HG03025 (cell line): ENCODE data around the gene ACVR2B.
A peak's percentile ranks its signal among the peaks of the same experiment; 100 is the strongest.
"Not testable (repeated sequence)": the region's sequence is repeated elsewhere in the genome, so short reads cannot be mapped to it uniquely, and the experiment has no call there.

Experiments used
- ATAC-seq: cut with Tn5 transposase; IDR thresholded peaks from one replicate; pipeline ENCODE4 v1.9.1; 2021; ENCODE audit warnings: mild to moderate bottlenecking, moderate library complexity; ENCODE audit not compliant: unreplicated experiment, low FRiP score

Gene ACVR2B

DNA sequence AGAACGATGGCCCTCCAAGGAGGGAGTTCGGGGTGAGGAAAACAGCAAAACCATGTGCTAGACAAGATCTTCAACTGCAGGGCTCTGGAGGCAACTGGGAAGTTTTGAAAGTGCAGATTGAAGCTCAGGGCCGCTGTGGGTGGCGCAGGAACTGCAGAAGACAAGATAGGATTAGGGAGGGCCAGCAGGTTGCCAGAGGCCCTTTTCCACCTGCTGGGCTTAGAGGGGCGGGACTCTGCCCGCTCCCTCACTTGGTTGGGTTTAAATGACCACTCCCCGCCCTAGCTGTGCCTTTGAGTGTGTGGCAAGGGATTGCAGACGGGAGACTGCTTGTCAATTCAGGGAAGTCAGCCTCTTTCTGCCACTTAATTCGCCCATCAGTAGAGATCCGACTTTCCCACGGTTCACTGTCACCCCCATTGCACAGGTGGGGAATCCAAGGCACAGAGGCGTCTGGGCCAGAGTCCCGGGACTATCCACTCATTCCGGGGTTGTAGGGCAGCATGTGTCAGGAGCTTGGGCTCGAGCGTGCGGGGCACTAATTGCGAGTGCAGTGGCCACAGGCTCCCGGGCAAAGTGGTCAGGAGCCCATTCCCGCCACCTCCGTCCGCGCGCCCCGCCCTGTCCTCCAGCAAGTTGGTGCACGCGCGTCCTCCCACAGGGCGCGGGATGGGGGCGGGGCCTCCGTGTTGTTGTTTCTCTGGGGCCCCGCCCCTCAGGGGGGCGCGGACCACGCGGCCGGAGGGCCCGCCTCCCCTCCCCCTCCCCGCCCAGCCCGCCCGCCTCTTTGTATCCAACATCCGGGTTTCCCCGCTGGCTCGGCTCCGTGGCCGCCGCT lies at the start of gene ACVR2B:
TSS of gene ACVR2B (plus strand) at position 816 of the 838 bp plus-strand sequence. CDS start 433 bp downstream, outside the sequence.
- ATAC-seq = peak; percentile 65

DNA sequence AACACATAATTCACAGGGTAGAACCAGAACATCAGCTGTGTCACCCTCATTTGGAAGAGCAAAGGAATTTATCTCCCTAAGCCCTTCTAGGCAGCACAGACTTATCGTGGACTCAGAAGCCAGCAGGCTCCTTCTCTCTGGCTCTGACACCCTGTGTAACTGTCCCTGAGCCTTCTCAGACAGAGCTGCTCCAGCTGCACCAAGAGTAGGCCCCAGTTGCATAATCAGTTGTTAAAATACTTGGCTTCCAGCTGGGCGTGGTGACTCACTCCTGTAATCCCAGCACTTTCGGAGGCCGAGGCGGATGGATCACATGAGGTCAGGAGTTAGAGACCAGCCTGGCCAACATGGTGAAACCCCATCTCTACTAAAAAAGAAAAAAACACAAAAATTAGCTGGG lies 49.4 kb upstream of the ACVR2B start:
- ATAC-seq = no peak

- no peak for ATAC-seq
Measured at GRCh38 chr3:38411591-38411990, 42.1 kb upstream of the ACVR2B start.

GRCh38 chr3:38420758-38421157 lies 32.9 kb upstream of the ACVR2B start:
- ATAC-seq = not testable (repeated sequence)

GRCh38 chr3:38421679-38422336 lies 31.9 kb upstream of the ACVR2B start:
- no peak for ATAC-seq

DNA sequence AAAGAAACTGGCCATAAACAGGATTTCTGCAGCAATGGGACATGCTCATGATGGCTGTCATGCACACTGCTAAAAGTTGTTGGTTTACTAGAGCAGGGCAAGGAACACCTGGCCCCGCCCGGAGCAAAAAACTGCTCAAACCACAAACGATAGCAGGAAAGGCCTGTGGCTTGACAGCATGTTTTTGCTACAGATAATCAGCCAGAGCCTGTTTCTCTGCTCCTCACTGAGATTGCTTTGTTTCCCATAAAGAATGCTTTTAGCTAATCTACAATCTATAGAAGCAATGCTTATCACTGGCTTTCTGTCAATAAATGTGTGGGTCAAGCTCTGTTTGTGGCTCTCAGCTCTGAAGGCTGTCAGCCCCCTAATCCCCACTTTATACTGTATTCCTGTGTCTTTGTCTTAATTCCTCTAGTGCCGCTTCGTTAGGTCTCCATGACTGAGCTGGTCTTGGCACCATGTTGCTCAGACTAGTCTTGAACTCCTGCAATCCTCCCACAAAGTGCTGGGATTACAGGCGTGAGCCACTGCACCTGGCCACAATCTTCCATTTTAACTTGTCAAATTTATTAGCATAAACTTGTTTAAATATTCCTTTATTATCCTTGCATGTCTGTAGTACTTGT lies 26.8 kb upstream of the ACVR2B start:
- ATAC-seq = not testable (repeated sequence)

GRCh38 chr3:38432871-38433658 lies 20.6 kb upstream of the ACVR2B start:
- ATAC-seq = not testable (repeated sequence)

DNA sequence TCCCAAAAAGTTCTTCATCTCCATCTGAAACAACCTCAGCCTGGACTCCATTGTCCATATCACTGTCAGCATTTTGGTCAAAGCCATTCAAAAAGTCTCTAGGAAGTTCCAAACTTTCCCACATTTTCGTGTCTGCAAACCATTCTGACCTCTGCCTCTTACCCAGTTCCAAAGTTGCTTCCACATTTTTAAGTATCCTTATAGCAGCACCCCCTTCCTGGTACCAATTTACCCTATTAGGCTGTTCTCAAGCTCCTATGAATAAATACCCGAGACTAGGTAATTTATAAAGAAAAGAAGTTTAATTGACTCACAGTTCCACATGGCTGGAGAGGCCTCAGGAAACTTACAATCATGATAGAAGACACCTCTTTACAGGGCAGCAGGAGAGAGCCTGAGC lies 20.0 kb upstream of the ACVR2B start:
- ATAC-seq = not testable (repeated sequence)

DNA sequence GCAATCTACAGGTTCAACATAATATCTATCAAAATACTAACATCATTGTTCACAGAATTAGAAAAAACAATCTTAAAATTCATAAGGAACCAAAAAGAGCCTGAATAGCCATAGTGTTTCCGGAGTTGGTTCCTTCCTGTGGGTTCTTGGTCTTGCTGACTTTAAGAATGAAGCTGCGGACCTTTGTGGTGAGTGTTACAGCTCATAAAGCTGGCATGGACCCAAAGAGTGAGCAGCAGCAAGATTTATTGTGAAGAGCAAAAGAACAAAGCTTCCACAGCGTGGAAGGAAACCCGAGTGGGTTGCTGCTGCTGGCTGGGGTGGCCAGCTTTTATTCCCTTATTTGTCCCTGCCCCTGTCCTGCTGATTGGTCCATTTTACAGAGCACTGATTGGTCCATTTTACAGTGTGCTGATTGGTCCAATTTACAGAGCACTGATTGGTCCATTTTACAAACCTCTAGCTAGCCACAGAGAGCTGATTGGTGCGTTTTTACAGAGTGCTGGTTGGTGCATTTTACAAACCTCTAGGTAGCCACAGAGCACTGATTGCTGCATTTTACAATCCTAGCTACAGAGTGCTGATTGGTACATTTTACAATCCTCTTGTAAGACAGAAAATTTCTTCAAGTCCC lies 15.1 kb upstream of the ACVR2B start:
- not testable (repeated sequence) for ATAC-seq

DNA sequence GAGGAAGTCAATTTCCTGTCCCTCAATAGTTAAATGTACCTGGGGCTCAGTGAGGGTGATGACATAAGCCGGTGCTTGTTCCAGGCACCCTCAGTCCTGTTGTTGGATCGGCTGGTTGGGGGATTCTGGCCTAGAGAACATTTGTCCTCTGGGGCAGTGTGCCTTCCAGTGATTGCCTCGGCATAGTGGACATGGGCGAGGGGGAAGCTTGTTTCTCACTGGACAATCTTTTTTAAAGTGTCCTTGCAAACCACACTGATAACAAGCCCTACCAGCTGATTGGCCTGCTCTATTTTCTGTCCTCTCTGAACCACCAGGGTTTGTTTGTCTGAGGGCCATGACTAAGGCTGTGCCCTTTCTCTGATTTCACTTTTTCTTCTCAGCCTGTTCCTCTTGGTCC lies 10.5 kb upstream of the ACVR2B start:
- not testable (repeated sequence) for ATAC-seq

- no peak for ATAC-seq
Measured at GRCh38 chr3:38446085-38446686, 7.5 kb upstream of the ACVR2B start.

- ATAC-seq = no peak
Measured at GRCh38 chr3:38446812-38447211, 6.9 kb upstream of the ACVR2B start.

DNA sequence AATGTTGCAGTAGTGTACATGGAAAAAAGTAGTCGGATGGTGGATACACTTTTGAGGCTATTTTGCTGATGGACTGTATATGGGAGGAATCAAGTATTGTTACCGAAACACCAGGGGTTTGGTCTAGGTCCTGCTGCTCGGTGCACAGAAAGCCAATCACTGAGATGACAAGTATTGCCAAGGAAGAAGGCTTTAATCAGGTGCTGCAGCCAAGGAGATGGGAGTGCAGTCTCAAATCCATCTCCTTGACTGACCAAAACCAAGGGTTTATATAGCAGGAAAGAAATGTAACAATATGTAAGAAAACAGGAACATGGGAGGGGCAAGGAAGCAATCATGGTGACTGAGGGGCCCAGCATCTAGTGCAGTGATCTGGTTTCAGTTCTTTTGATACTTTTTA lies 2.8 kb upstream of the ACVR2B start:
- ATAC-seq = no peak

GRCh38 chr3:38453913-38454177 lies 155 bp downstream of the ACVR2B start:
- ATAC-seq = no peak

DNA sequence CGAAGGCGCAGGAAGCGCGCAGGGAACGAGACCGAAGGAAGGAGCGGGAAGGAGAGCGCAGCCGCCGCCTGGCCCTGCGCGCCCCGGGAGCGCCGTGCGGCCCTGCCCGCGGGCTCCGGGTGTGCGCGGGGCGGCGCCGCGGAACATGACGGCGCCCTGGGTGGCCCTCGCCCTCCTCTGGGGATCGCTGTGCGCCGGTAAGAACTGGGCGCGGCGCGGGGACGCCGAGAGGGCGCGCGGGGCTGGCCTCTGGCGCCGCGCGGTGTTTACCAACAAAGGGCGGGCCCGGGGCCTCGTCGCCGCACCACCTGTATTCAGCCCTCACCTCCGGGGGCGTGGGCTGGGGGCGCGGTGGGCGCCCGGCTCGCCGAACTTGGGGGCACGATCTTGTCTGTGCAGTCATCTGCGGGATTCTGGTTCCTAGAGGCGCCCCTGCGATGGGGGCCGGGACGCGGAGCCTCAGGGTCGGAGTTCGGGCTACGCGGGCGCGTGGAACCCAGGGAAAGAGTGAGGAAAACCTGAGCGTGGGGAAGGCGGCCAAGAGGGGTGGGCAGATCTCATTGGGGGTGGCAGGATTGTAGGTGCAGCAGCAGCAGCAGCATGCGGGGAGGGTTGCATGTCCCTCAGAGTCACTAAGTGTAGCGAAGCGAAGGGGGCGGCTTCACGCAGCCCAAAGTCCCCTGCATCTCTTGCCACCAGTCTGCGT lies 641 bp downstream of the ACVR2B start:
- peak; percentile 27 for ATAC-seq

DNA sequence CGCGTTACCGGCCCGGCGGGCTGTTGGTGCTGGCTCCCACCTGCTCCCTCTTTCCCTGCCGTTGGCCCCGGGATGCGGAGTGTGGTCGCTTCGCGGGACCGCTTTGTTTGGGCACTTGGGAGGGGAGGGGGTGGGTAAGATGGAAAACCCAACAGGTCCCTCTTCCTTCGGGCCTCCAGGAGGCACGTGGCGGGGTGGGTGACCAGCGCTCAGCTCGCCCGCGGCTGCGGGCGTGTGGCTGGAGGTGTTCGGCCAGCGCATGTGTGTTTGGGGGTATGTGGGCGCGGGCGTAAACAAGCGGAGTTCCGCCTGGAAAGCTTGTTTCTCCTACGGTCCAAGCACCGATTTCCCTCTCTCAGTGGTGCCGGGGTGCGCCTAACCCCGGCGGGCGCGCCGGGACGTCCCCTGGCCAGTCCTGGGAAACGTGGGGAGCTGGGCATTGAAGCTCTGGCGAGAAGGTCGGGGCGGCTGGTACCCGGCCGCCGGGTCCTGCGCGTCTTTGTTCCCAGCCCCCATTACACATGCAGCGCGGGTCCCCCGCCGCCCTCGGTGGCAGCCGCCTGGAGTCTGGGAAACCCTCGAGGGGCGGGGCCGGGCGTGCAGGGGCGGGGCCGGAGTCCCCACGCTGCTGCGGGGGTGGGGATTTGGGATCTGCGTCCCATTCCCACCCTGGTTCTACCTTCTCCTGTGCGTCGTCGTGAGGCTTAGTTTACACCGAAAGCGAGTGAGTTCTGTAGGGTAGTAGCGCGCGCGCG lies 1.4 kb downstream of the ACVR2B start:
- ATAC-seq = no peak

DNA sequence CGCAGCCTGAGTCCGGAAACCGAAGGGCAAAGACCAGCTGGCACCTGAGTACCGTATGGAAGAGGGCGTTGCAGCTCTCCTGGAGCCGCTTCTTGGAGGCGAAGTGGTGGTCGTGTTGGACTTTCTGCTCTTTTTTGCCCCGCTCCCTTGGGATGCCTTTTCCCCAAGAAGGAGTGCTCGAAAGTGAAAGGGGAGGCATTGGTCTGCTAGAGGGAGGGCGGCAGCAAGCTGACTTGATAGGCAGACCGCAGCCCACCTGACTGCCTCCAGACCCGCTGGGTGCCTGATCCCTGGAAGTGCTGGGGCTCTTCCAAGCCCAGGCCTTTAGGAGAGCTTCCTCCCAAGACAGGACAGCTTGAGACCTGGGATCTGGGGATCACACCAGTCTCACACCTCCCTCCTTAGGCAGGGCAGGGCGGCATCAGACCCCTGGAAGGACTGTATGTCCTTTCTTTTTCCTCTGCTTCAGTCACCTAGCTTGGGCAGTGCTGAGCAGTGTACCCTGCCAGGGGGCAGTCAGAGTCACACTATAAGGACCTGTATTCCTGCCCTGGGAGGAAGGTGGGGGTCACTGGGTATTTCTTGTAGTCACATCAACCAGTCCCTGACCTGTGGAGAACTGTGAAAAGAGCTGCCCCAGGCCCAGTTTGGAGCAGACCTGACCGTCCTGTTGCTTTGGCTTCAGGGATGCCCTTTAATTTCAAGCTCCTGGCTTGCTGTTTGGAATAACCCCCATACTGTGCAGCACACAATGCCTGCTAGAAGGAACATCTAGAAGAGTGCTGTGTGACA lies 2.1 kb downstream of the ACVR2B start:
- ATAC-seq = no peak
